H54 (cell line): ENCODE results near the gene POLR2F.

Experiments
- DNase-seq: peaks from one replicate; pipeline ENCODE4 v3.0.0; 2011; ENCODE audit warnings: low spot score, mixed read lengths; ENCODE audit not compliant: insufficient read length
- FAIRE-seq: peaks from 3 replicates; lab custom pipeline; 2011; peaks lifted over from hg19 to GRCh38; lab: Jason Lieb, UNC
- POLR2A ChIP-seq: IDR thresholded peaks from 2 replicates; pipeline ENCODE4 v1.6.1; 2011; ENCODE audit warnings: low read depth, mild to moderate bottlenecking, low read length

Gene POLR2F

GRCh38 chr22:37989146-37990045 lies 35.9 kb downstream of the POLR2F start:
- no peak for DNase-seq
- no peak for FAIRE-seq
- TF ChIP-seq POLR2A = no peak

GRCh38 chr22:37990301-37990700 lies 36.8 kb downstream of the POLR2F start:
- DNase-seq (no peak), FAIRE-seq (no peak)
- TF ChIP-seq POLR2A = no peak

- TF ChIP-seq POLR2A = no peak
- FAIRE-seq = no peak
- no peak for DNase-seq
Measured at GRCh38 chr22:37990862-37991261, 37.4 kb downstream of the POLR2F start.

- FAIRE-seq = no peak
Measured at GRCh38 chr22:37991731-37992442, 38.4 kb downstream of the POLR2F start.

GRCh38 chr22:37994049-37994448 lies 40.5 kb downstream of the POLR2F start:
- DNase-seq = no peak
- no peak for FAIRE-seq
- TF ChIP-seq POLR2A = no peak

More at GRCh38 chr22:37991731-37992442, 38.4 kb downstream of the POLR2F start:
- DNase-seq = no peak
- no peak for TF ChIP-seq POLR2A

GRCh38 chr22:37994982-37995381 lies 41.5 kb downstream of the POLR2F start:
- no peak for FAIRE-seq

GRCh38 chr22:37995460-37995859 lies 42.0 kb downstream of the POLR2F start:
- DNase-seq (no peak), FAIRE-seq (no peak)
- TF ChIP-seq POLR2A = no peak

More at GRCh38 chr22:37994982-37995381, 41.5 kb downstream of the POLR2F start:
- no peak for DNase-seq
- TF ChIP-seq POLR2A = no peak

GRCh38 chr22:37996079-37996478 lies 42.6 kb downstream of the POLR2F start:
- no peak for TF ChIP-seq POLR2A
- DNase-seq (no peak), FAIRE-seq (no peak)

- no peak for TF ChIP-seq POLR2A
- no peak for FAIRE-seq
- no peak for DNase-seq
Measured at GRCh38 chr22:37996515-37997246, 43.2 kb downstream of the POLR2F start.

- no peak for TF ChIP-seq POLR2A
- DNase-seq (no peak), FAIRE-seq (no peak)
Measured at GRCh38 chr22:37998543-37998942, 45.0 kb downstream of the POLR2F start.

GRCh38 chr22:37999236-37999635 lies 45.7 kb downstream of the POLR2F start:
- FAIRE-seq (no peak), DNase-seq (no peak)
- no peak for TF ChIP-seq POLR2A

GRCh38 chr22:37999640-38000272 lies 46.3 kb downstream of the POLR2F start:
- TF ChIP-seq POLR2A = no peak
- FAIRE-seq (peak; percentile 93), DNase-seq (peak; percentile 86)

GRCh38 chr22:38005943-38006342 lies 52.4 kb downstream of the POLR2F start:
- no peak for DNase-seq
- TF ChIP-seq POLR2A = no peak
- FAIRE-seq = no peak
